PC-9 (cell line): Measurements from ENCODE around the gene GBGT1. TPM values are rescaled to one million over a fixed set of nuclear protein-coding genes. Genes with fewer than 3 reads are reported as not detected.

Experiments
- BruUV-seq: library from RNA; stranded (reverse); fragments of 400-500 nt; replicated peaks from 2 replicates; lab custom pipeline; 2021; lab: Mats Ljungman, UMichigan
- CTCF ChIA-PET: fragments of 300-600 bp; sonication (Branson Sonifier 250); formaldehyde crosslinking; loops from one replicate; lab custom pipeline; 2022; ENCODE audit warnings: antibody characterized with exemption; lab: Charles Lee
- POLR2A ChIA-PET: fragments of 300-600 bp; sonication (Branson Sonifier 250); formaldehyde crosslinking; loops from one replicate; lab custom pipeline; 2022; ENCODE audit warnings: antibody characterized with exemption; ENCODE audit not compliant: unreplicated experiment; lab: Charles Lee
- DNase-seq, 2 experiments: peaks; one replicate each; pipeline versions ENCODE4 v3.0.0 to v3.0.0-alpha.2; 2015 to 2022; ENCODE audit warnings: mixed read lengths in 1 of 2
- H2AFZ ChIP-seq: fragments of 200-600 bp; sonication (generic); 2 replicates; pipeline ENCODE4 v1.8.1; 2017; ENCODE audit warnings: antibody characterized with exemption
- H3F3A ChIP-seq: fragments of 200-600 bp; sonication (generic); 2 replicates; pipeline ENCODE4 v1.8.1; 2017; ENCODE audit warnings: antibody characterized with exemption, mild to moderate bottlenecking, low read depth; ENCODE audit not compliant: insufficient read depth
- H3K27ac ChIP-seq: fragments of 200-600 bp; sonication (generic); 2 replicates; pipeline ENCODE4 v1.6.1; 2016; ENCODE audit warnings: mixed run types
- H3K27me3 ChIP-seq: fragments of 200-600 bp; sonication (generic); 2 replicates; pipeline ENCODE4 v1.6.1; 2016; ENCODE audit warnings: low read depth, mixed run types; ENCODE audit not compliant: insufficient read depth
- H3K36me3 ChIP-seq: fragments of 200-600 bp; sonication (generic); 2 replicates; pipeline ENCODE4 v1.6.1; 2016; ENCODE audit warnings: low read depth, mixed run types
- H3K4me1 ChIP-seq: fragments of 200-600 bp; sonication (generic); replicated peaks from 2 replicates; pipeline ENCODE4 v1.6.1; 2016; ENCODE audit warnings: mixed run types; ENCODE audit not compliant: insufficient read depth
- H3K4me2 ChIP-seq: fragments of 200-600 bp; sonication (generic); 2 replicates; pipeline ENCODE4 v1.6.1; 2017; ENCODE audit warnings: mixed run types
- H3K4me3 ChIP-seq: fragments of 200-600 bp; sonication (generic); 2 replicates; pipeline ENCODE4 v1.6.1; 2016; ENCODE audit warnings: mixed run types
- H3K79me2 ChIP-seq: fragments of 200-600 bp; sonication (generic); 2 replicates; pipeline ENCODE4 v1.6.1; 2017; ENCODE audit warnings: low read depth, mixed run types
- H3K9me2 ChIP-seq: fragments of 200-600 bp; sonication (generic); 2 replicates; pipeline ENCODE4 v1.8.1; 2017; ENCODE audit warnings: mild to moderate bottlenecking; ENCODE audit not compliant: insufficient read depth
- H3K9me3 ChIP-seq: fragments of 200-600 bp; sonication (generic); 2 replicates; pipeline ENCODE4 v1.8.1; 2016; ENCODE audit warnings: low read depth; ENCODE audit not compliant: insufficient read depth
- H4K20me1 ChIP-seq: fragments of 200-600 bp; sonication (generic); 2 replicates; pipeline ENCODE4 v1.8.1; 2017; ENCODE audit not compliant: insufficient read depth
- CTCF ChIP-seq: fragments of 200-600 bp; sonication (generic); conservative IDR thresholded peaks from 2 replicates; pipeline ENCODE4 v1.6.1; 2017; ENCODE audit warnings: mixed run types, antibody characterized with exemption, mild to moderate bottlenecking, moderate library complexity
- EZH2 ChIP-seq: fragments of 200-600 bp; sonication (generic); IDR thresholded peaks from 2 replicates; pipeline ENCODE4 v1.8.0; 2017; ENCODE audit warnings: antibody characterized with exemption, low read depth
- intact Hi-C: fragments of 100-400 bp; cut with micrococcal nuclease; formaldehyde crosslinking; loops from one replicate; pipeline ENCODE4 v1.10.0; 2022; ENCODE audit not compliant: unreplicated experiment
- total RNA-seq: library from RNA; stranded (reverse); gene quantifications from 2 replicates; pipeline ENCODE4 v1.2.3, GENCODE V29; 2021

GBGT1 gene
- total RNA-seq, 1 experiment from 2014 or later: 1.2 TPM

- Histone ChIP-seq H3K9me2 (no peaks in the 10 kb centered on the region), H3K9me3 (no peaks in the 10 kb centered on the region), H2AFZ (no peak overlapping the region), H3K4me1 (peaks cover 30% of the 10 kb centered on the region), H3K36me3 (no peaks in the 10 kb centered on the region), H3F3A (peaks cover 17% of the 10 kb centered on the region), H3K27ac (no peak overlapping the region), H3K4me3 (no peak overlapping the region), H3K4me2 (no peak overlapping the region), H3K79me2 (peaks cover 17% of the 10 kb centered on the region; the same call in 1 of the 2 replicates), H4K20me1 (peaks cover 15% of the 10 kb centered on the region; the same call in 1 of the 2 replicates), H3K27me3 (no peaks in the 10 kb centered on the region)
- ChIA-PET CTCF (interaction anchor here (0.6 kb wide), 3 partner anchors 22 to 594 kb away, joined by 3 to 11 read pairs (median 5); no protein-coding TSS in a partner anchor), POLR2A (no interaction called here)
- no peak for DNase-seq
- TF ChIP-seq CTCF (no peak), EZH2 (no peak)
- BruUV-seq: no TSS peak
- intact Hi-C loops: no loop called here
Measured at GRCh38 chr9:133140174-133140505, 23.6 kb downstream of the GBGT1 start.

- no peaks in the 10 kb centered on the region for H3K9me3 ChIP-seq
- H3K4me1 ChIP-seq: peaks cover 31% of the 10 kb centered on the region
- H3K27ac ChIP-seq: no peak overlapping the region
- CTCF ChIA-PET: interaction anchor here (0.6 kb wide), 3 partner anchors 21 to 595 kb away, joined by 3 to 11 read pairs (median 5); no protein-coding TSS in a partner anchor
- H3K9me2 ChIP-seq: no peaks in the 10 kb centered on the region
- no peak overlapping the region for H3K4me3 ChIP-seq
- no peak overlapping the region for H3K4me2 ChIP-seq
- H3K27me3 ChIP-seq: no peaks in the 10 kb centered on the region
- peaks cover 23% of the 10 kb centered on the region for H3F3A ChIP-seq
- peaks cover 9% of the 10 kb centered on the region; the same call in 1 of the 2 replicates for H4K20me1 ChIP-seq
- intact Hi-C loops: no loop called here
- BruUV-seq: no TSS peak
- peaks cover 17% of the 10 kb centered on the region; the same call in 1 of the 2 replicates for H3K79me2 ChIP-seq
- H3K36me3 ChIP-seq: no peaks in the 10 kb centered on the region
- H2AFZ ChIP-seq: no peak overlapping the region
- no peak for TF ChIP-seq CTCF
- no peak for TF ChIP-seq EZH2
- POLR2A ChIA-PET: no interaction called here
- DNase-seq: no peak
Measured at GRCh38 chr9:133139246-133140173, 24.2 kb downstream of the GBGT1 start.

GRCh38 chr9:133137451-133138231 is 26.1 kb downstream of the GBGT1 start:
- Histone ChIP-seq H3K4me3 (no peak overlapping the region), H3F3A (peaks cover 39% of the 10 kb centered on the region), H3K9me3 (no peaks in the 10 kb centered on the region), H3K27ac (no peak overlapping the region), H4K20me1 (peaks cover 7% of the 10 kb centered on the region; the same call in 1 of the 2 replicates), H3K79me2 (peaks cover 18% of the 10 kb centered on the region; the same call in 1 of the 2 replicates), H3K27me3 (no peaks in the 10 kb centered on the region), H3K36me3 (no peaks in the 10 kb centered on the region), H3K9me2 (no peaks in the 10 kb centered on the region), H2AFZ (no peak overlapping the region), H3K4me1 (peaks cover 38% of the 10 kb centered on the region), H3K4me2 (no peak overlapping the region)
- no peak for DNase-seq
- intact Hi-C loops: no loop called here
- TF ChIP-seq CTCF (no peak), EZH2 (no peak)
- ChIA-PET POLR2A (no interaction called here), CTCF (no interaction called here)
- no TSS peak for BruUV-seq
